SK-N-SH (cell line): ENCODE data around the gene SKOR2. TPM values are rescaled to one million over a fixed set of nuclear protein-coding genes. Genes with fewer than 3 reads are reported as not detected.

Experiments used
- CTCF ChIA-PET: fragments of 300-600, 350-600 bp; formaldehyde crosslinking; extraction: SDS; loops from one replicate; lab custom pipeline; 2021; lab: Yijun Ruan, JAX
- POLR2A ChIA-PET: fragments of 350-600 bp; sonication (Branson Sonifier 250); formaldehyde crosslinking; extraction: SDS; loops from one replicate; lab custom pipeline; 2020; ENCODE audit warnings: antibody characterized with exemption, inconsistent platforms; lab: Yijun Ruan, JAX
- DNase-seq: peaks from one replicate; pipeline ENCODE4 v3.0.0; 2012
- H2AFZ ChIP-seq: fragments of 200-600 bp; sonication (generic); 2 replicates; pipeline ENCODE4 v1.8.1; 2016; ENCODE audit warnings: antibody characterized with exemption, mild to moderate bottlenecking, low read depth
- H3F3A ChIP-seq: fragments of 200-600 bp; sonication (generic); replicated peaks from 2 replicates; pipeline ENCODE3; 2016; ENCODE audit warnings: antibody characterized with exemption, mild to moderate bottlenecking; ENCODE audit not compliant: insufficient read depth
- H3K27ac ChIP-seq, 2 experiments: fragments of 200-500 bp in 1 of 2; fragments of 200-600 bp in 1 of 2; sonication (Bioruptor generic) in 1 of 2; sonication (generic), shearing (Covaris generic) in 1 of 2; 2 replicates each; pipeline versions ENCODE4 v1.5.1 to v1.6.1; 2014 to 2016; ENCODE audit warnings: low read depth in 2 of 2, inconsistent platforms in 1 of 2, low read length in 1 of 2, mild to moderate bottlenecking in 1 of 2, mixed read lengths in 1 of 2
- H3K27me3 ChIP-seq: fragments of 200-600 bp; sonication (generic), shearing (Covaris generic); 2 replicates; pipeline ENCODE4 v1.6.1; 2016; ENCODE audit warnings: mixed run types; ENCODE audit not compliant: insufficient read depth
- H3K36me3 ChIP-seq, 2 experiments: fragments of 200-500 bp in 1 of 2; fragments of 200-600 bp in 1 of 2; sonication (Bioruptor generic) in 1 of 2; sonication (generic) in 1 of 2; replicated peaks in 1 of 2; 2 replicates each; pipeline versions ENCODE3 to v1.5.1; 2014 to 2016; ENCODE audit warnings: low read length in 1 of 2, mild to moderate bottlenecking in 1 of 2; ENCODE audit not compliant: insufficient read depth in 2 of 2, control insufficient read depth in 1 of 2
- H3K4me1 ChIP-seq, 2 experiments: fragments of 200-500 bp in 1 of 2; fragments of 200-600 bp in 1 of 2; sonication (Bioruptor generic) in 1 of 2; sonication (generic), shearing (Covaris generic) in 1 of 2; 2 replicates each; pipeline versions ENCODE4 v1.5.1 to v1.6.1; 2014 to 2016; ENCODE audit warnings: low read depth in 1 of 2, low read length in 1 of 2, mixed run types in 1 of 2; ENCODE audit not compliant: insufficient read depth in 2 of 2, control insufficient read depth in 1 of 2
- H3K4me2 ChIP-seq: fragments of 200-600 bp; sonication (generic), shearing (Covaris generic); 2 replicates; pipeline ENCODE4 v1.6.1; 2017; ENCODE audit warnings: mixed run types
- H3K4me3 ChIP-seq, 2 experiments: fragments of 200-500 bp in 1 of 2; fragments of 200-600 bp in 1 of 2; sonication (Bioruptor generic) in 1 of 2; sonication (generic), shearing (Covaris generic) in 1 of 2; 2 replicates each; pipeline versions ENCODE4 v1.5.1 to v1.8.1; 2014 to 2016; ENCODE audit warnings: low read depth in 2 of 2, inconsistent platforms in 1 of 2, low read length in 1 of 2, mild to moderate bottlenecking in 1 of 2, mixed read lengths in 1 of 2, moderate library complexity in 1 of 2
- H3K79me2 ChIP-seq: fragments of 200-600 bp; sonication (generic); 2 replicates; pipeline ENCODE4 v1.8.1; 2017; ENCODE audit warnings: mild to moderate bottlenecking; ENCODE audit not compliant: insufficient read depth
- H3K9ac ChIP-seq: fragments of 200-600 bp; sonication (generic); 2 replicates; pipeline ENCODE4 v1.6.1; 2017; ENCODE audit warnings: mixed run types
- H3K9me2 ChIP-seq: fragments of 200-600 bp; sonication (generic); 2 replicates; pipeline ENCODE4 v1.6.1; 2017; ENCODE audit warnings: mixed run types
- H3K9me3 ChIP-seq: fragments of 200-600 bp; sonication (generic); 2 replicates; pipeline ENCODE4 v1.6.1; 2017; ENCODE audit warnings: mixed run types, mild to moderate bottlenecking, moderate library complexity
- H4K20me1 ChIP-seq: fragments of 200-600 bp; sonication (generic); 2 replicates; pipeline ENCODE4 v1.6.1; 2017; ENCODE audit warnings: mild to moderate bottlenecking, mixed run types; ENCODE audit not compliant: insufficient read depth
- CHD2 ChIP-seq: fragments of 150-350 bp; IDR thresholded peaks from 2 replicates; pipeline ENCODE4 v1.6.1; 2018; ENCODE audit warnings: low read length; ENCODE audit not compliant: partially characterized antibody
- FOXJ3 ChIP-seq: sonication (generic); formaldehyde crosslinking; IDR thresholded peaks from 2 replicates; pipeline ENCODE4 v1.5.1; 2020; ENCODE audit warnings: mild to moderate bottlenecking, missing genetic modification reagents
- FOXM1 ChIP-seq: IDR thresholded peaks from 2 replicates; pipeline ENCODE4 v1.4.0; 2012; ENCODE audit warnings: low read depth, mild to moderate bottlenecking
- GABPA ChIP-seq: IDR thresholded peaks from 2 replicates; pipeline ENCODE4 v1.4.0; 2012; ENCODE audit warnings: low read depth, mild to moderate bottlenecking
- GATA2 ChIP-seq: sonication (generic); formaldehyde crosslinking; IDR thresholded peaks from 2 replicates; pipeline ENCODE4 v1.5.0; 2020; ENCODE audit warnings: mild to moderate bottlenecking, missing genetic modification reagents
- IRF3 ChIP-seq: fragments of 150-350 bp; IDR thresholded peaks from 2 replicates; pipeline ENCODE4 v1.6.1; 2016; ENCODE audit warnings: mild to moderate bottlenecking, low read depth, low read length
- MXI1 ChIP-seq: IDR thresholded peaks from 2 replicates; pipeline ENCODE4 v1.6.1; 2012; ENCODE audit warnings: mild to moderate bottlenecking, low read depth, low read length, improper control_type of control experiment
- NFIC ChIP-seq: IDR thresholded peaks from 2 replicates; pipeline ENCODE4 v1.4.0; 2012; ENCODE audit warnings: borderline replicate concordance
- NRF1 ChIP-seq: IDR thresholded peaks from 2 replicates; pipeline ENCODE4 v1.6.1; 2012; ENCODE audit warnings: low read depth, mild to moderate bottlenecking, low read length
- POLR2AphosphoS5 ChIP-seq: IDR thresholded peaks from 2 replicates; pipeline ENCODE4 v1.6.1; 2012; ENCODE audit warnings: low read depth, low read length
- RAD21 ChIP-seq: IDR thresholded peaks from 2 replicates; pipeline ENCODE4 v1.6.1; 2012; ENCODE audit warnings: mild to moderate bottlenecking, low read length
- RCOR1 ChIP-seq: fragments of 150-350 bp; IDR thresholded peaks from 2 replicates; pipeline ENCODE4 v1.6.1; 2017; ENCODE audit warnings: antibody characterized with exemption, low read length
- SIN3A ChIP-seq: IDR thresholded peaks from 2 replicates; pipeline ENCODE4 v1.6.1; 2012; ENCODE audit warnings: low read depth, mild to moderate bottlenecking, low read length, moderate library complexity, borderline replicate concordance
- SMC3 ChIP-seq: IDR thresholded peaks from 2 replicates; pipeline ENCODE4 v1.6.1; 2012; ENCODE audit warnings: low read depth, low read length, improper control_type of control experiment
- TAF1 ChIP-seq: IDR thresholded peaks from 2 replicates; pipeline ENCODE4 v1.6.1; 2012; ENCODE audit warnings: low read depth, mild to moderate bottlenecking, low read length, moderate library complexity, borderline replicate concordance
- TEAD4 ChIP-seq: IDR thresholded peaks from 2 replicates; pipeline ENCODE4 v1.4.0; 2012; ENCODE audit warnings: mild to moderate bottlenecking, borderline replicate concordance; ENCODE audit not compliant: insufficient read depth
- USF1 ChIP-seq: IDR thresholded peaks from 2 replicates; pipeline ENCODE4 v1.4.0; 2012; ENCODE audit warnings: low read depth, borderline replicate concordance
- USF2 ChIP-seq: fragments of 150-350 bp; IDR thresholded peaks from 2 replicates; pipeline ENCODE4 v1.6.1; 2017; ENCODE audit warnings: antibody characterized with exemption, low read length, low read depth, borderline replicate concordance
- YY1 ChIP-seq: IDR thresholded peaks from 2 replicates; pipeline ENCODE4 v1.4.0; 2012; ENCODE audit warnings: low read depth, mild to moderate bottlenecking
- WGBS: methylation state at CpG from one replicate; pipeline ENCODE4 v1.1.6; 2017; ENCODE audit warnings: low lambda C conversion rate; 5-methylcytosine and 5-hydroxymethylcytosine counted together
- polyA plus RNA-seq, 3 experiments: library from polyadenylated mRNA; depleted of rRNA; stranded (reverse); fragments of >200 nt; gene quantifications; 2 replicates each; pipeline ENCODE4 v1.2.3, GENCODE V29; 2012
- TF ChIP-seq, protein P1 (sequence below): IDR thresholded peaks from 2 replicates; pipeline ENCODE4 v1.6.1; 2012; ENCODE audit warnings: mild to moderate bottlenecking, low read depth, low read length, moderate library complexity
- TF ChIP-seq, protein P2 (sequence below): IDR thresholded peaks from 2 replicates; pipeline ENCODE4 v1.4.0; 2012; ENCODE audit warnings: low read depth

The SKOR2 gene
- polyA plus RNA-seq, 1 of the 3 experiments (the other 2 are of a cell fraction) = not detected

GRCh38 chr18:47168509-47168908, 83.0 kb downstream of the SKOR2 start:
- peaks cover 5% of the 10 kb centered on the region for H3F3A ChIP-seq

GRCh38 chr18:47166294-47166693, 85.2 kb downstream of the SKOR2 start:
- Histone ChIP-seq H3K9me2 (no peaks in the 10 kb centered on the region), H3K79me2 (peaks cover 99% of the 10 kb centered on the region), H3K27me3 (no peaks in the 10 kb centered on the region), H3K9ac (no peak overlapping the region), H3K4me1 (peaks cover 0 to 2% of the 10 kb centered on the region in 2 experiments; a peak in 2 of 4 replicates), H4K20me1 (peaks cover 22% of the 10 kb centered on the region), H3K9me3 (no peaks in the 10 kb centered on the region), H3F3A (peaks cover 5% of the 10 kb centered on the region), H3K4me3 (no peak overlapping the region), H3K36me3 (peaks cover 4 to 19% of the 10 kb centered on the region in 2 experiments), H3K4me2 (no peak overlapping the region), H3K27ac (no peak overlapping the region), H2AFZ (no peak overlapping the region)
- POLR2A ChIA-PET = interaction anchor here (1.7 kb wide), 1 partner anchor 16 kb away, joined by 5 read pairs; the partner anchor contains the start of gene HDHD2
- no peak for DNase-seq
- CTCF ChIA-PET = no interaction called here
- 96% methylated on average over 2 of the region's 2 CpGs for whole genome bisulfite sequencing
- TF ChIP-seq NRF1 (no peak), SMC3 (no peak), SIN3A (no peak), RAD21 (no peak), FOXM1 (no peak), NFIC (no peak), MXI1 (no peak), YY1 (no peak)
- TF ChIP-seq, protein P1, sequence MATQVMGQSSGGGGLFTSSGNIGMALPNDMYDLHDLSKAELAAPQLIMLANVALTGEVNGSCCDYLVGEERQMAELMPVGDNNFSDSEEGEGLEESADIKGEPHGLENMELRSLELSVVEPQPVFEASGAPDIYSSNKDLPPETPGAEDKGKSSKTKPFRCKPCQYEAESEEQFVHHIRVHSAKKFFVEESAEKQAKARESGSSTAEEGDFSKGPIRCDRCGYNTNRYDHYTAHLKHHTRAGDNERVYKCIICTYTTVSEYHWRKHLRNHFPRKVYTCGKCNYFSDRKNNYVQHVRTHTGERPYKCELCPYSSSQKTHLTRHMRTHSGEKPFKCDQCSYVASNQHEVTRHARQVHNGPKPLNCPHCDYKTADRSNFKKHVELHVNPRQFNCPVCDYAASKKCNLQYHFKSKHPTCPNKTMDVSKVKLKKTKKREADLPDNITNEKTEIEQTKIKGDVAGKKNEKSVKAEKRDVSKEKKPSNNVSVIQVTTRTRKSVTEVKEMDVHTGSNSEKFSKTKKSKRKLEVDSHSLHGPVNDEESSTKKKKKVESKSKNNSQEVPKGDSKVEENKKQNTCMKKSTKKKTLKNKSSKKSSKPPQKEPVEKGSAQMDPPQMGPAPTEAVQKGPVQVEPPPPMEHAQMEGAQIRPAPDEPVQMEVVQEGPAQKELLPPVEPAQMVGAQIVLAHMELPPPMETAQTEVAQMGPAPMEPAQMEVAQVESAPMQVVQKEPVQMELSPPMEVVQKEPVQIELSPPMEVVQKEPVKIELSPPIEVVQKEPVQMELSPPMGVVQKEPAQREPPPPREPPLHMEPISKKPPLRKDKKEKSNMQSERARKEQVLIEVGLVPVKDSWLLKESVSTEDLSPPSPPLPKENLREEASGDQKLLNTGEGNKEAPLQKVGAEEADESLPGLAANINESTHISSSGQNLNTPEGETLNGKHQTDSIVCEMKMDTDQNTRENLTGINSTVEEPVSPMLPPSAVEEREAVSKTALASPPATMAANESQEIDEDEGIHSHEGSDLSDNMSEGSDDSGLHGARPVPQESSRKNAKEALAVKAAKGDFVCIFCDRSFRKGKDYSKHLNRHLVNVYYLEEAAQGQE = no peak
- TF ChIP-seq, protein P2, sequence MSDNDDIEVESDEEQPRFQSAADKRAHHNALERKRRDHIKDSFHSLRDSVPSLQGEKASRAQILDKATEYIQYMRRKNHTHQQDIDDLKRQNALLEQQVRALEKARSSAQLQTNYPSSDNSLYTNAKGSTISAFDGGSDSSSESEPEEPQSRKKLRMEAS = no peak

More at GRCh38 chr18:47168509-47168908, 83.0 kb downstream of the SKOR2 start:
- POLR2A ChIA-PET = interaction anchor here (0.9 kb wide), 1 partner anchor 18 kb away, joined by 4 read pairs; the partner anchor contains the start of gene HDHD2
- H3K79me2 ChIP-seq = peaks cover 100% of the 10 kb centered on the region
- H3K4me1 ChIP-seq = peaks cover 0 to 2% of the 10 kb centered on the region in 2 experiments; a peak in 2 of 4 replicates
- CTCF ChIA-PET = interaction anchor here (1.2 to 1.5 kb wide), 2 partner anchors 36 to 68 kb away, joined by 4 to 6 read pairs; no protein-coding TSS in a partner anchor
- no peak overlapping the region for H3K27ac ChIP-seq
- no peak overlapping the region for H3K4me2 ChIP-seq
- no peaks in the 10 kb centered on the region for H3K9me2 ChIP-seq
- no peak overlapping the region for H3K9ac ChIP-seq
- H3K9me3 ChIP-seq = no peaks in the 10 kb centered on the region
- peaks cover under 1 to 26% of the 10 kb centered on the region in 2 experiments for H3K36me3 ChIP-seq
- H2AFZ ChIP-seq = no peak overlapping the region
- TF ChIP-seq USF1 (no peak), SIN3A (no peak), USF2 (no peak), FOXJ3 (CRISPR knock-in tag) (no peak), RAD21 (no peak), NFIC (no peak), RCOR1 (no peak), GABPA (no peak), TEAD4 (no peak), POLR2AphosphoS5 (no peak), SMC3 (no peak), TAF1 (no peak), YY1 (no peak), CHD2 (no peak), GATA2 (no peak), IRF3 (no peak)
- no peak for DNase-seq
- peaks cover 27% of the 10 kb centered on the region for H4K20me1 ChIP-seq
- H3K4me3 ChIP-seq = no peak overlapping the region
- H3K27me3 ChIP-seq = no peaks in the 10 kb centered on the region
